Medulla oblongata (tissue), 1 donor: ENCODE results near the gene S100A16.
"Not testable (repeated sequence)": the region's sequence is repeated elsewhere in the genome, so short reads cannot be mapped to it uniquely, and the experiment has no call there.

Experiments
- DNase-seq: peaks from one replicate; pipeline ENCODE4 v3.0.0-alpha.2; 2015; ENCODE audit errors: extremely low spot score

Gene S100A16

DNA sequence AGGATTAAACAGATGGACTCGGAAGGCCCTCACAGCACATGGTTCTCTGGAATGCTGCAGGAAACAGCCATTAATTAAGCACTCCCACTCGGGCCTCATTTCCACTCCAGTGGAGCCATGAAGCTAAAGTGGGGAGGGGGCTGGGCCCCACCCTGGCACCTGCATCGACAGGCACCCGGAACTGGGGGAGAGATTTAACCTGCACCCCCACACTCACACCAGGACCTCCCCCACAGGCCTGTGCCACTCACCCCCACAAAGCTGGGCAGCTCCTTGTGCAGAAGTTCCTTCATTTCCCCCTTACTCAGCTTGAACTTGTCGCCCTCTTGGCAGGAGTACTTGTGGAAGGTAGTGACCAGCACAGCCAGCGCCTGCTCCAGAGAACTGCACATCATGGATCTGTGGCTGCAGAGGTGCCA, 49.4 kb downstream of the S100A16 start:
- no peak for DNase-seq

DNA sequence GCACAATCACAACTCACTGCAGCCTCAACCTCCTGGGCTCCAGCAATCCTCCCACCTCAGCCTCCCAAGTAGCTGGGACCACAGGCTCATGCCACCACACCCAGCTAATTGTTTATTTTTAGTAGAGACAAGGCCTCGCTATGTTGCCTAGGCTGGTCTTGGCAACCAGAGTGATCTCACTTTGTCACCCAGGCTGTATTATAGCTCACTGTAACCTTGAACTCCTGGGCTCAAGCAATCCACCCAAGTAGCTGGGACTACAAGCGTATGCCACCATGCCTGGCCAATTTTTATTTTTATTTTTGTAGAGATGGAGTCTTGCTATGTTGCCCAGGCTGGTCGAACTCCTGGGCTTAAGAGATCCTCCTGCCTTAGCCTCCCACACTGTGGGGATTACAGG, 50.9 kb downstream of the S100A16 start:
- not testable (repeated sequence) for DNase-seq

DNA sequence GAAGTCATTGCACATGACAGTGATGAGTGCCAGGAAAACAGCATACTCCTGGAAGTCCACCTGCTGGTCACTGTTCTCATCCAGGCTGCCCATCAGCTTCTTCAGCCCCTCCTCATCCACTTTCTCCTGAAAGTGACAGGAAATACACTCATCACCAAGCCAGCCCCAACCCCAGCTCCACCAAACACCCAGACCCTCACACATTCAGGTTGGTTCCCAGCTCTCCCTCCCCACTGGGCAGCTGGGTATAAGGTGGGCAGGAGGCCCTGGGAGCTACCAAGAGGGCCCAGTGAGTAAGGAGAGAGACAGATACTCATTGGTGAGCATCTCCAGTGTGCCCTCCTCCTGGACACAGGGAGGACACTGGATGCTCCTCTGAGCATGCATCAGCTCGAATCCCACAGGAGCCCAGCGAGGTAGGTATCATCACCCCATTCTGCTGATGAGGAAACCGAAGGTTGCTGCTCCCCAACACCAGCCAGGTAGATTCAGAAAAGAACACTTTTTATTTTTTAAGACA, 51.4 kb downstream of the S100A16 start:
- DNase-seq, result no peak

DNA sequence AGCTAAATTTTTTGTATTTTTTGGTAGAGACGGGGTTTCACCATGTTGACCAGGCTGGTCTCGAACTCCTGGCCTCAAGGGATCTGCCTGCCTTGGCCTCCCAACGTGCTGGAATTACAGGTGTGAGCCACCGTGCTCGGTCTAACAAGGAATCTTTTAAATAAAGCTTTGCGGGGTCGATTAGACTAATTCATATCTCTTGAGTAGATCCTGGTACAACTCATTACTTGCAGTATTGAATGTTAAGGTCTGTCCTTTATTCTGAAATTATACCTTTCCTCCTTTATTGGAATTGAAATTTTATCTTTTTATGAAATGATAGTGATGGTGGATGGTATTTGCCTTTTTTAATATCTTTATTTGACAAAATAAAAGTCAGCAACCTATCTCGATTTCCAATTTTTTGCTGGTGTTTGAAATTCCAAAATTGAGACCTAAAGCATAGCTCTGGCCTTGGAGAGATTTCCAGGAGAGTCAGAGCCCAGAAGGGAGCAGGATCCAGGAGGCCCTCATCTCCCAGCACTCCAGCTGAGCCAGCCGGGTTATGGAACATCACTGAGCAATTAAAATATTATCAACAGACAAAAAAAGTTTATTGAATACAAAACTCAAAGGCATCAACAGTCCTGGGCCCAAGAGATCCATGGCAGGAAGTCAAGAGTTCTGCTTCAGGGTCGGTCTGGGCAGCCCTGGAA, 52.0 kb downstream of the S100A16 start:
- DNase-seq, result no peak

DNA sequence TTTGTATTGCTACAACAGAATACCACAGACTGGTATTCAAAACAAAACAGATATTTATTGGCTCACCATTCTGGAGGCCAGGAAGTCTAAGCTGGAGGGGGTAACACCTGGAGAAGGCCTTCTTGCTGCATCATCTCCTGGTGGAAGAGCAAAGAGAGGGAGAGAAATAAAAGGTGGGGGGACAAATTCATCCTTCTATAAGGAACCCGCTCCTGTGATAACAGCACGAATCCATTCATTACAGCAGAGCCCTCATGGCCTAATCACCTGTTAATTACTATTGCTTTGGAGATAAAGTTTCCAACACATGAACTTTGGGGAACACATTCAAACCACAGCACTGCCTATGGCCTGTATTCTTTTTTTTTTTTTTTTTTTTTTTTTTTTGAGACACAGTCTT, 52.7 kb downstream of the S100A16 start:
- DNase-seq, result no peak

DNA sequence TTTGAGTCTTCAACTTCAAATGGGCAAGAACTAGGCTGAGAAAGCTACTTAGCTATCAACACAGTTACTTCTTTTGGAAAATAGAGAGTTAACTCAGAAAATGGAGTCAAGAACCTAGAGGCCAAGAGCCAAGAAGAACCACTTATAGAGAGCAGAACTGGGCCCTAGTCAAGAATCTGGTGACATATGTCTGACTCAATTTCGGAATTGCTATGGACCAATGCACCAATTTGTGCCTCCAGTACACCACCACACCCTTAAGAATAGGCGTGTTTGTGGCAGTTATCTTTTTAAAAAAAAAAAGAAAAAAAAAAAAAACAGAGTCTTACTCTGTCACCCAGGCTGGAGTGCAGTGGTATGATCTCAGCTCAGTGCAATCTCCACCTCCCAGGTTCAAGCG, 55.1 kb downstream of the S100A16 start:
- DNase-seq, result no peak
